IMR-90 (cell line): Measurements from ENCODE around the gene HEXD. TPM values are rescaled to one million over a fixed set of nuclear protein-coding genes. Genes with fewer than 3 reads are reported as not detected.

Source experiments
- ATAC-seq: fragments of 200-7000 bp; cut with Tn5 transposase; 2 replicates; pipeline ENCODE4 v1.9.1; 2020; ENCODE audit warnings: low read depth, mild to moderate bottlenecking, moderate library complexity
- BruUV-seq: library from RNA; stranded (reverse); fragments of 400-500 nt; replicated peaks from 2 replicates; lab custom pipeline; 2021; lab: Mats Ljungman, UMichigan
- CTCF ChIA-PET: fragments of 300-600 bp; formaldehyde crosslinking; extraction: SDS; loops from one replicate; lab custom pipeline; 2021; ENCODE audit warnings: antibody characterized with exemption; lab: Yijun Ruan, JAX
- POLR2A ChIA-PET: fragments of 300-600 bp; sonication (Branson Sonifier 250); formaldehyde crosslinking; loops from one replicate; lab custom pipeline; 2022; ENCODE audit warnings: antibody characterized with exemption; ENCODE audit not compliant: unreplicated experiment; lab: Charles Lee
- DNase-seq: peaks from one replicate; pipeline ENCODE4 v3.0.0; 2013
- H2AFZ ChIP-seq: replicated peaks from 2 replicates; pipeline ENCODE3; 2013; ENCODE audit warnings: low read length, mild to moderate bottlenecking; ENCODE audit not compliant: poor library complexity
- H2AK5ac ChIP-seq: 2 replicates; pipeline ENCODE4 v1.6.1; 2013; ENCODE audit warnings: low read depth, low read length, inconsistent platforms
- H2AK9ac ChIP-seq: replicated peaks from 2 replicates; pipeline ENCODE3; 2013; ENCODE audit warnings: mild to moderate bottlenecking, low read depth, low read length, moderate library complexity; ENCODE audit not compliant: poor library complexity
- H2BK120ac ChIP-seq: 2 replicates; pipeline ENCODE4 v1.6.1; 2013; ENCODE audit warnings: low read depth, low read length, inconsistent platforms
- H2BK15ac ChIP-seq: 3 replicates; pipeline ENCODE4 v1.6.1; 2013; ENCODE audit warnings: low read depth, low read length, inconsistent platforms
- H2BK20ac ChIP-seq: 2 replicates; pipeline ENCODE4 v1.6.1; 2013; ENCODE audit warnings: low read depth, mild to moderate bottlenecking, inconsistent platforms, low read length, moderate library complexity
- H2BK5ac ChIP-seq: 2 replicates; pipeline ENCODE4 v1.6.1; 2013; ENCODE audit warnings: mild to moderate bottlenecking, low read depth, low read length, inconsistent platforms; ENCODE audit not compliant: poor library complexity, severe bottlenecking
- H3K14ac ChIP-seq: replicated peaks from 2 replicates; pipeline ENCODE4 v1.6.1; 2013; ENCODE audit warnings: low read depth, low read length, inconsistent platforms
- H3K18ac ChIP-seq: 2 replicates; pipeline ENCODE4 v1.6.1; 2013; ENCODE audit warnings: low read depth, low read length, control low read depth
- H3K23ac ChIP-seq: 2 replicates; pipeline ENCODE4 v1.6.1; 2013; ENCODE audit warnings: low read depth, low read length, inconsistent platforms
- H3K27ac ChIP-seq: 2 replicates; pipeline ENCODE4 v1.5.1; 2013; ENCODE audit warnings: mild to moderate bottlenecking, control low read depth, low read length; ENCODE audit not compliant: insufficient read depth
- H3K27me3 ChIP-seq: 2 replicates; pipeline ENCODE4 v1.6.1; 2013; ENCODE audit warnings: low read length; ENCODE audit not compliant: control insufficient read depth, insufficient read depth
- H3K36me3 ChIP-seq: 2 replicates; pipeline ENCODE4 v1.6.1; 2013; ENCODE audit warnings: low read length, mixed read lengths; ENCODE audit not compliant: control insufficient read depth, insufficient read depth
- H3K4ac ChIP-seq: 2 replicates; pipeline ENCODE4 v1.6.1; 2013; ENCODE audit warnings: low read depth, low read length, inconsistent platforms
- H3K4me1 ChIP-seq: 2 replicates; pipeline ENCODE4 v1.6.1; 2013; ENCODE audit warnings: low read length, mixed read lengths; ENCODE audit not compliant: control insufficient read depth, insufficient read depth
- H3K4me2 ChIP-seq: 2 replicates; pipeline ENCODE4 v1.6.1; 2013; ENCODE audit warnings: low read depth, mild to moderate bottlenecking, control low read depth, low read length, moderate library complexity
- H3K4me3 ChIP-seq: 2 replicates; pipeline ENCODE4 v1.5.1; 2013; ENCODE audit warnings: low read depth, mild to moderate bottlenecking, control low read depth, low read length, moderate library complexity; ENCODE audit not compliant: insufficient read depth
- H3K56ac ChIP-seq: 2 replicates; pipeline ENCODE4 v1.6.1; 2013; ENCODE audit warnings: low read length, inconsistent platforms; ENCODE audit not compliant: insufficient read depth; ENCODE audit errors: extremely low read depth
- H3K79me1 ChIP-seq, 2 experiments: 2 replicates each; pipeline ENCODE4 v1.6.1; 2013; ENCODE audit warnings: low read length in 2 of 2, inconsistent platforms in 1 of 2, low read depth in 1 of 2
- H3K9ac ChIP-seq: 2 replicates; pipeline ENCODE4 v1.6.1; 2013; ENCODE audit warnings: low read depth, low read length, control low read depth
- H3K9me1 ChIP-seq: 2 replicates; pipeline ENCODE4 v1.6.1; 2013; ENCODE audit warnings: low read length, inconsistent platforms; ENCODE audit not compliant: insufficient read depth
- H3K9me3 ChIP-seq: 2 replicates; pipeline ENCODE4 v1.6.1; 2013; ENCODE audit warnings: low read length; ENCODE audit not compliant: control insufficient read depth, insufficient read depth
- H4K20me1 ChIP-seq: 2 replicates; pipeline ENCODE4 v1.6.1; 2013; ENCODE audit warnings: low read length, inconsistent platforms; ENCODE audit not compliant: insufficient read depth
- H4K5ac ChIP-seq: 2 replicates; pipeline ENCODE4 v1.6.1; 2013; ENCODE audit warnings: mild to moderate bottlenecking, low read depth, low read length, control low read depth
- H4K8ac ChIP-seq, 2 experiments: 2 replicates each; pipeline ENCODE4 v1.6.1; 2013; ENCODE audit warnings: low read depth in 2 of 2, low read length in 2 of 2, control low read depth in 1 of 2, inconsistent platforms in 1 of 2
- H4K91ac ChIP-seq: 2 replicates; pipeline ENCODE4 v1.6.1; 2013; ENCODE audit warnings: low read depth, low read length, inconsistent platforms; ENCODE audit not compliant: insufficient read depth
- BHLHE40 ChIP-seq: fragments of 150-350 bp; IDR thresholded peaks from 2 replicates; pipeline ENCODE4 v1.6.1; 2016; ENCODE audit warnings: mild to moderate bottlenecking, low read depth, low read length
- MAZ ChIP-seq: IDR thresholded peaks from 2 replicates; pipeline ENCODE4 v1.6.1; 2012; ENCODE audit warnings: low read depth, mild to moderate bottlenecking, low read length, improper control_type of control experiment, moderate library complexity, borderline replicate concordance
- RAD21 ChIP-seq: IDR thresholded peaks from 2 replicates; pipeline ENCODE4 v1.6.1; 2012; ENCODE audit warnings: low read length, improper control_type of control experiment
- WGBS, 2 experiments: methylation state at CpG; one replicate each; pipeline versions ENCODE4 v1.1.5 to v1.1.7; 2013; ENCODE audit warnings: missing lambda C conversion rate in 2 of 2; ENCODE audit not compliant: insufficient read length in 1 of 2; ENCODE audit errors: extremely low coverage in 2 of 2; 5-methylcytosine and 5-hydroxymethylcytosine counted together
- dilution Hi-C: fragments of 300-500 bp; cut with HindIII; formaldehyde crosslinking; loops from one replicate; pipeline ENCODE4 v1.14.3; 2018; ENCODE audit warnings: low sequenced_read_pairs; ENCODE audit not compliant: unreplicated experiment
- in situ Hi-C: fragments of 300-500 bp; cut with MboI; formaldehyde crosslinking; loops from 3 replicates; pipeline ENCODE4 v1.14.3; 2019; ENCODE audit warnings: low sequenced_read_pairs, inconsistent platforms, mixed read lengths
- intact Hi-C: fragments of 100-400 bp; cut with micrococcal nuclease; formaldehyde crosslinking; loops from 2 replicates; pipeline ENCODE4 v1.10.0; 2022
- polyA plus RNA-seq, 3 experiments: library from polyadenylated mRNA; depleted of rRNA; stranded (reverse); fragments of >200 nt; gene quantifications; 2 replicates each; pipeline ENCODE4 v1.2.3, GENCODE V29; 2012; ENCODE audit warnings: low replicate concordance in 1 of 3
- total RNA-seq: library from RNA; depleted of rRNA; stranded (reverse); fragments of >200 nt; gene quantifications from 2 replicates; pipeline ENCODE4 v1.2.3, GENCODE V29; 2012
- TF ChIP-seq, protein P1 (sequence below): fragments of 150-350 bp; IDR thresholded peaks from 2 replicates; pipeline ENCODE4 v1.6.1; 2016; ENCODE audit warnings: low read depth, mild to moderate bottlenecking, low read length, moderate library complexity, borderline replicate concordance
- TF ChIP-seq, protein P2 (sequence below): conservative IDR thresholded peaks from 2 replicates; pipeline ENCODE4 v1.5.1; 2012; ENCODE audit warnings: mild to moderate bottlenecking, low read depth, low read length, improper control_type of control experiment

HEXD gene
- total and polyA plus RNA-seq, 2 of the 4 experiments (the other 2 are of a cell fraction) = 3.8 to 9.5 TPM

DNA sequence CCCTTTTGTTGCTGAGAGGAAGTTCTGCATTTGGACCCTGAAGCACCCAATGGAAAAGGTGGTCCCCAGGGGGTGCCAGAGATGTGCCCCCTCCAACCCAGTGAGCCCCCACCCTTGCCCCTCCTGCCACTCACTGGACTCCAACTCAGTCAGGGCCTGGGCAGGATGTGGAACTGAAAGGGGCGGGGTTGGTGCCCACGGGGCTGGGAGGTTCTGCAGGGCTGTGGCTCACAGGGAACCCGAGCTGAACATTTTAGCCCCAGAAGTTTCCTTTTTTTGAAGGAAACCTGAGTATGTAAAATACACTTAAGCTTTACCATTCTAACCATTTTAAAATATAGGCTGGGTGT, 16.0 kb downstream of the HEXD start:
- H2BK20ac ChIP-seq = no peak overlapping the region
- no peak for DNase-seq
- peaks cover 3% of the 10 kb centered on the region for H3K4me1 ChIP-seq
- no peak overlapping the region for H3K9ac ChIP-seq
- H3K18ac ChIP-seq = no peak overlapping the region
- no peak overlapping the region for H3K27ac ChIP-seq
- H4K20me1 ChIP-seq = no peaks in the 10 kb centered on the region
- intact Hi-C loops (no loop called here), dilution Hi-C loops (no loop called here), in situ Hi-C loops (no loop called here)
- no peak overlapping the region for H3K4me3 ChIP-seq
- no peak overlapping the region for H3K56ac ChIP-seq
- H3K9me3 ChIP-seq = no peaks in the 10 kb centered on the region
- no peak overlapping the region for H2BK15ac ChIP-seq
- H4K8ac ChIP-seq = no peak overlapping the region
- H4K5ac ChIP-seq = no peak overlapping the region
- H3K9me1 ChIP-seq = no peaks in the 10 kb centered on the region
- ChIA-PET CTCF (no interaction called here), POLR2A (no interaction called here)
- peaks cover 2% of the 10 kb centered on the region for H3K36me3 ChIP-seq
- no peak overlapping the region for H4K91ac ChIP-seq
- no peak overlapping the region for H2BK120ac ChIP-seq
- H3K4ac ChIP-seq = no peak overlapping the region
- no peak overlapping the region for H2AK5ac ChIP-seq
- H3K79me1 ChIP-seq = no peaks in the 10 kb centered on the region
- no peak for ATAC-seq
- BruUV-seq = no TSS peak
- H3K4me2 ChIP-seq = no peak overlapping the region
- H2BK5ac ChIP-seq = no peak overlapping the region
- WGBS, 2 experiments = no CpG with 5 or more reads among the region's 3 CpGs
- H3K23ac ChIP-seq = no peak overlapping the region
- no peaks in the 10 kb centered on the region for H3K27me3 ChIP-seq
- TF ChIP-seq, protein P1, sequence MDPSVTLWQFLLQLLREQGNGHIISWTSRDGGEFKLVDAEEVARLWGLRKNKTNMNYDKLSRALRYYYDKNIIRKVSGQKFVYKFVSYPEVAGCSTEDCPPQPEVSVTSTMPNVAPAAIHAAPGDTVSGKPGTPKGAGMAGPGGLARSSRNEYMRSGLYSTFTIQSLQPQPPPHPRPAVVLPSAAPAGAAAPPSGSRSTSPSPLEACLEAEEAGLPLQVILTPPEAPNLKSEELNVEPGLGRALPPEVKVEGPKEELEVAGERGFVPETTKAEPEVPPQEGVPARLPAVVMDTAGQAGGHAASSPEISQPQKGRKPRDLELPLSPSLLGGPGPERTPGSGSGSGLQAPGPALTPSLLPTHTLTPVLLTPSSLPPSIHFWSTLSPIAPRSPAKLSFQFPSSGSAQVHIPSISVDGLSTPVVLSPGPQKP = no peak
- TF ChIP-seq BHLHE40 (no peak), RAD21 (no peak), MAZ (no peak)
- TF ChIP-seq, protein P2, sequence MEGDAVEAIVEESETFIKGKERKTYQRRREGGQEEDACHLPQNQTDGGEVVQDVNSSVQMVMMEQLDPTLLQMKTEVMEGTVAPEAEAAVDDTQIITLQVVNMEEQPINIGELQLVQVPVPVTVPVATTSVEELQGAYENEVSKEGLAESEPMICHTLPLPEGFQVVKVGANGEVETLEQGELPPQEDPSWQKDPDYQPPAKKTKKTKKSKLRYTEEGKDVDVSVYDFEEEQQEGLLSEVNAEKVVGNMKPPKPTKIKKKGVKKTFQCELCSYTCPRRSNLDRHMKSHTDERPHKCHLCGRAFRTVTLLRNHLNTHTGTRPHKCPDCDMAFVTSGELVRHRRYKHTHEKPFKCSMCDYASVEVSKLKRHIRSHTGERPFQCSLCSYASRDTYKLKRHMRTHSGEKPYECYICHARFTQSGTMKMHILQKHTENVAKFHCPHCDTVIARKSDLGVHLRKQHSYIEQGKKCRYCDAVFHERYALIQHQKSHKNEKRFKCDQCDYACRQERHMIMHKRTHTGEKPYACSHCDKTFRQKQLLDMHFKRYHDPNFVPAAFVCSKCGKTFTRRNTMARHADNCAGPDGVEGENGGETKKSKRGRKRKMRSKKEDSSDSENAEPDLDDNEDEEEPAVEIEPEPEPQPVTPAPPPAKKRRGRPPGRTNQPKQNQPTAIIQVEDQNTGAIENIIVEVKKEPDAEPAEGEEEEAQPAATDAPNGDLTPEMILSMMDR = no peak
- H2AFZ ChIP-seq = no peak overlapping the region
- H3K14ac ChIP-seq = no peak overlapping the region
- no peak overlapping the region for H2AK9ac ChIP-seq
